CD14-positive monocyte (primary cell): Measurements from ENCODE around the gene PLXDC2. TPM values are rescaled to one million over a fixed set of nuclear protein-coding genes. Genes with fewer than 3 reads are reported as not detected.

Experiments
- DNase-seq, 3 donors: peaks; one replicate each; pipeline ENCODE4 v3.0.0-alpha.2; 2011 to 2022
- H2AFZ ChIP-seq: 2 replicates; pipeline ENCODE4 v1.6.0; 2012; ENCODE audit warnings: mild to moderate bottlenecking, low read depth, low read length, inconsistent platforms; ENCODE audit not compliant: insufficient read depth, poor library complexity, severe bottlenecking
- H3K27ac ChIP-seq, 2 donors: 1 replicate in 1 of 2; 2 replicates in 1 of 2; pipeline ENCODE4 v1.5.1; 2012 to 2013; ENCODE audit warnings: low read length in 2 of 2, control low read depth in 1 of 2, inconsistent platforms in 1 of 2, low read depth in 1 of 2, mild to moderate bottlenecking in 1 of 2
- H3K27me3 ChIP-seq, 2 donors: one replicate each; pipeline versions ENCODE4 v1.6.0 to v1.6.1; 2011 to 2013; ENCODE audit warnings: low read length in 2 of 2; ENCODE audit not compliant: control insufficient read depth in 2 of 2, insufficient read depth in 2 of 2
- H3K36me3 ChIP-seq, 2 donors: replicated peaks in 1 of 2; 1 replicate in 1 of 2; 2 replicates in 1 of 2; pipeline versions ENCODE4 v1.5.1 to v1.6.1; 2012 to 2013; ENCODE audit warnings: low read length in 2 of 2, control low read depth in 1 of 2, inconsistent platforms in 1 of 2, mild to moderate bottlenecking in 1 of 2; ENCODE audit not compliant: insufficient read depth in 2 of 2, control insufficient read depth in 1 of 2
- H3K4me1 ChIP-seq, 2 donors: 1 replicate in 1 of 2; 2 replicates in 1 of 2; pipeline versions ENCODE4 v1.5.1 to v1.6.1; 2012 to 2013; ENCODE audit warnings: low read length in 2 of 2, control low read depth in 1 of 2, inconsistent platforms in 1 of 2, mild to moderate bottlenecking in 1 of 2, moderate library complexity in 1 of 2; ENCODE audit not compliant: insufficient read depth in 2 of 2, control insufficient read depth in 1 of 2
- H3K4me2 ChIP-seq: replicated peaks from 2 replicates; pipeline ENCODE3; 2012; ENCODE audit warnings: low read length, moderate library complexity, mild to moderate bottlenecking; ENCODE audit not compliant: poor library complexity, severe bottlenecking; ENCODE audit errors: extremely low read depth
- H3K4me3 ChIP-seq, 3 experiments: fragments of 200-600 bp in 1 of 3; sonication (generic) in 1 of 3; replicated peaks in 1 of 3; 1 replicate in 2 of 3; 2 replicates in 1 of 3; pipeline ENCODE4 v1.5.1; 2011 to 2013; ENCODE audit warnings: low read length in 3 of 3, mild to moderate bottlenecking in 3 of 3, control low read depth in 2 of 3, low read depth in 2 of 3, inconsistent platforms in 1 of 3, moderate library complexity in 1 of 3
- H3K79me2 ChIP-seq: 2 replicates; pipeline ENCODE4 v1.6.0; 2012; ENCODE audit warnings: mild to moderate bottlenecking, control low read depth, inconsistent platforms, low read length, moderate library complexity; ENCODE audit not compliant: insufficient read depth
- H3K9ac ChIP-seq: 2 replicates; pipeline ENCODE4 v1.6.0; 2017; ENCODE audit warnings: low read length, mild to moderate bottlenecking; ENCODE audit not compliant: insufficient read depth, poor library complexity, severe bottlenecking
- H3K9me3 ChIP-seq, 2 donors: replicated peaks in 1 of 2; 1 replicate in 1 of 2; 2 replicates in 1 of 2; pipeline versions ENCODE4 v1.5.1 to v1.6.1; 2012 to 2013; ENCODE audit warnings: low read length in 2 of 2, control low read depth in 1 of 2; ENCODE audit not compliant: control insufficient read depth in 1 of 2, insufficient read depth in 1 of 2
- H4K20me1 ChIP-seq: 2 replicates; pipeline ENCODE4 v1.6.0; 2012; ENCODE audit warnings: mild to moderate bottlenecking, low read length, control low read depth, moderate library complexity; ENCODE audit not compliant: insufficient read depth
- H3K27ac Mint-ChIP-seq, 7 donors: one replicate each; pipeline ENCODE4 v1.8.0; 2020; ENCODE audit warnings: mild to moderate bottlenecking in 7 of 7, mixed read lengths in 7 of 7, moderate library complexity in 6 of 7, inconsistent platforms in 2 of 7
- H3K27me3 Mint-ChIP-seq, 3 donors: one replicate each; pipeline ENCODE4 v1.8.0; 2021 to 2022; ENCODE audit warnings: low read depth in 3 of 3, mild to moderate bottlenecking in 3 of 3, mixed read lengths in 3 of 3, moderate library complexity in 3 of 3, inconsistent platforms in 1 of 3
- H3K36me3 Mint-ChIP-seq, 2 donors: one replicate each; pipeline ENCODE4 v1.8.0; 2020; ENCODE audit warnings: mixed read lengths in 2 of 2, inconsistent platforms in 1 of 2, mild to moderate bottlenecking in 1 of 2
- H3K4me1 Mint-ChIP-seq: one replicate; pipeline ENCODE4 v1.8.0; 2020; ENCODE audit warnings: mild to moderate bottlenecking, mixed read lengths
- H3K4me3 Mint-ChIP-seq, 2 donors: one replicate each; pipeline ENCODE4 v1.8.0; 2020; ENCODE audit warnings: mild to moderate bottlenecking in 2 of 2, mixed read lengths in 2 of 2, moderate library complexity in 1 of 2
- H3K9me3 Mint-ChIP-seq, 7 donors: one replicate each; pipeline ENCODE4 v1.8.0; 2020 to 2022; ENCODE audit warnings: mixed read lengths in 7 of 7, mild to moderate bottlenecking in 6 of 7, moderate library complexity in 6 of 7, inconsistent platforms in 2 of 7
- CTCF ChIP-seq: fragments of 200-600 bp; IDR thresholded peaks from one replicate; pipeline ENCODE4 v1.8.0; 2022; ENCODE audit warnings: antibody characterized with exemption, mild to moderate bottlenecking
- WGBS: methylation state at CpG from one replicate; pipeline ENCODE4 v1.1.5; 2013; ENCODE audit warnings: missing lambda C conversion rate; ENCODE audit not compliant: insufficient coverage; 5-methylcytosine and 5-hydroxymethylcytosine counted together
- intact Hi-C, 2 donors: fragments of 100-400 bp; cut with micrococcal nuclease; formaldehyde crosslinking; loops; one replicate each; pipeline versions ENCODE4 v1.15.0 to v1.15.1; 2023
- polyA plus RNA-seq, 3 donors: library from polyadenylated mRNA; depleted of rRNA in 1 of 3; unstranded in 2 of 3; stranded (reverse) in 1 of 3; fragments of 300-500 nt in 2 of 3; fragments of >200 nt in 1 of 3; fragmentation: Illumina TruSeq in 2 of 3; gene quantifications; 1 replicate in 2 of 3; 2 replicates in 1 of 3; pipeline ENCODE4 v1.2.3, GENCODE V29; 2012 to 2021

The PLXDC2 gene
- polyA plus RNA-seq, 3 donors = 37.5 to 128 (median 93.6) TPM

GRCh38 chr10:20007426-20007825 lies 191.2 kb downstream of the PLXDC2 start:
- TF ChIP-seq CTCF = no peak
- no peak for DNase-seq
- Histone ChIP-seq H3K36me3 (peaks cover 1 to 20% of the 10 kb centered on the region in 2 donors), H3K9me3 (no peaks in the 10 kb centered on the region), H3K9ac (no peak overlapping the region), H3K4me1 (peaks cover 44 to 56% of the 10 kb centered on the region in 2 donors), H3K4me3 (no peak overlapping the region), H2AFZ (no peak overlapping the region), H3K27ac (peak overlapping the region in 1 of 2 donors; percentile 100), H3K79me2 (peaks cover 85% of the 10 kb centered on the region), H4K20me1 (no peaks in the 10 kb centered on the region), H3K27me3 (no peaks in the 10 kb centered on the region), H3K4me2 (no peak overlapping the region)
- Mint-ChIP-seq H3K4me1 (peaks cover 55% of the 10 kb centered on the region), H3K27me3 (no peaks in the 10 kb centered on the region), H3K4me3 (no peak overlapping the region), H3K9me3 (peaks cover 0 to 9% (median 3%) of the 10 kb centered on the region in 7 donors), H3K27ac (peak overlapping the region in 4 of 7 donors; percentile 8 to 74 (median 60)), H3K36me3 (peaks cover 55 to 58% of the 10 kb centered on the region in 2 donors)
- 100% methylated on average over 1 of the region's 1 CpG for WGBS
- intact Hi-C loops = loop anchor here in 1 of 2 donors (10.0 kb wide), 1 partner anchor 1353 kb away; the partner anchor contains the start of genes ARL5B and NSUN6

DNA sequence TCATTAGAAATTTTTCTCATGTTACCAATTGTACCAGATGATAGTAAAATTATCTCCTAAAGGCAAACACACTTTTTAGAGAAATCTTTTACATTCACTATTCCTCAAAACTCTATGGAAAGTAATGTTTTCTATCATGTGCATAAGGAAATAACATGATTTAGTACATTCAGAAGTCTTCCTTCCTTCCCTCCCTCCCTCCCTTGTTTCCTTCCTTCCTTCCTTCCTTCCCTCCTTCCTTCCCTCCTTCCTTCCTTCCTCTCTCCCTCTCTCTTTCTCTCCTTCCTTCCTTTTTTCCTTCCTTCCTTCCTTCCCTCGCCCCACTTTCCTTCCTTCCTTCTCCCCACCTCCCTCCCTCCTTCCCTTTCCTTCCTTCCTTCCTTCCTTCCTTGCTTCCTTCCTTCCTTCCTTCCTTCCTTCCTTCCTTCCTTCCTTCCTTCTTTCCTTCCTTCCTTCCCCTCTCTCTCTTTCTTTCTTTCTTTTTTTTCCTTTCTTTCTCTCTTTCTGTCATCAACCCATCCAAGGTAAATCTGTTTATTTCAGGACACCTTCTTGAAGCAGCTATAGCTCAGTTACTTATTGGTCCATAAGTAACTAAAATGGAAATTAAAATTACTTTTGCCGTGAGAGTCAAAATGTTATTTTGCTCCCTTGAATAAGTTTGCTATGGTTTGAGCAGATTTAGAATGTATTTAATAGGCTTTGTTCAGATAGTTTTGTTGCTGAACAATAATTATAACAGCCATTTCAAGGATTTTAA lies 197.9 kb downstream of the PLXDC2 start:
- WGBS = 0% methylated on average over 1 of the region's 2 CpGs
- Histone ChIP-seq H3K27me3 (no peaks in the 10 kb centered on the region), H3K9me3 (peaks cover 0 to 7% of the 10 kb centered on the region in 2 donors), H2AFZ (no peak overlapping the region), H3K4me1 (peaks cover 22 to 35% of the 10 kb centered on the region in 2 donors), H3K9ac (no peak overlapping the region), H3K27ac (peak overlapping the region in 1 of 2 donors; percentile 70), H3K4me2 (no peak overlapping the region), H3K79me2 (peaks cover 74% of the 10 kb centered on the region), H3K4me3 (no peak overlapping the region), H4K20me1 (peaks cover 11% of the 10 kb centered on the region), H3K36me3 (peaks cover 0 to 23% of the 10 kb centered on the region in 2 donors)
- DNase-seq = no peak
- H3K4me3 Mint-ChIP-seq = no peak overlapping the region
- H3K36me3 Mint-ChIP-seq = peaks cover 31 to 39% of the 10 kb centered on the region in 2 donors
- H3K4me1 Mint-ChIP-seq = peaks cover 27% of the 10 kb centered on the region
- H3K27ac Mint-ChIP-seq = peak overlapping the region in 6 of 7 donors; percentile 71 to 90 (median 81)
- intact Hi-C loops = no loop called here
- TF ChIP-seq CTCF = no peak
- no peaks in the 10 kb centered on the region for H3K27me3 Mint-ChIP-seq
- H3K9me3 Mint-ChIP-seq = peaks cover 5 to 14% (median 6%) of the 10 kb centered on the region in 7 donors
